ENCODE data around the gene NCLN.
"Not testable (repeated sequence)": the region's sequence is repeated elsewhere in the genome, so short reads cannot be mapped to it uniquely, and the experiment has no call there.

NCLN gene

DNA sequence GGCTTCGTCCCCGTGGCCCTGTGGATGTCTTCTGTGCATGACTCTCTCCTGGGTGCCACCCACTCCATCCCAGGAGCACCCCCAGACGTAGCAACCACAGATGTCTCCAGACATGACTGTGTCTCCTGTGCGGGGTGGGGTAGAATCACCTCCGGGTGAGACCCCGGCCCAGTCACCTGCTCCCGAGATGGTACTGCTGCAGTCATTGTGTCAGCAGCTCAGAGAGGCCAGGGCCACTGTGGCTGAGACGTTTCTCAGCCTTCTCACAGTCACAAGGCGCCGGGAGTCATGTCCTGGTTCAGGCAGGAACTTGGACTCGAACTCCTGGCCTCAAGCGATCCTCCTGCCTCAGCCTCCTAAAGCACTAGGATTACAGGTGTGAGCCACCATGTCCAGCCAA is 16.6 kb downstream of the NCLN start:
- DNase-seq, result no peak

DNA sequence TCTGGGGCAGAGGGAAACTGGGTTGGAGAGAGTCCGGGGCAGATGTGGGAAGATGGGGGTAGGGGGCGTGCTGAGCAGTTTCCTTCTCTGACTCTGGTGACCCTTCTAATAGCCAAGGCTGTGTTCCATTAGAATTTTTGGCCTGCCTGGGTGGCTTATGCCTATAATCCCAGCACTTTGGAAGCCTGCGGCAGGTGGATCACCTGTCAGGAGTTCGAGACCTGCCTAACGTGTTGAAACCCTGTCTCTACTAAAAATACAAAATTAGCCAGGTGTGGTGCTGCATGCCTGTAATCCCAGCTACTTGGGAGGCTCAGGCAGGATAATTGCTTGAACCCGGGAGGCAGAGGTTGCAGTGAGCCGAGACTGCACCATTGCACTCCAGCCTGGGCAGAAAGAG is 17.2 kb downstream of the NCLN start:
- not testable (repeated sequence) for DNase-seq

DNA sequence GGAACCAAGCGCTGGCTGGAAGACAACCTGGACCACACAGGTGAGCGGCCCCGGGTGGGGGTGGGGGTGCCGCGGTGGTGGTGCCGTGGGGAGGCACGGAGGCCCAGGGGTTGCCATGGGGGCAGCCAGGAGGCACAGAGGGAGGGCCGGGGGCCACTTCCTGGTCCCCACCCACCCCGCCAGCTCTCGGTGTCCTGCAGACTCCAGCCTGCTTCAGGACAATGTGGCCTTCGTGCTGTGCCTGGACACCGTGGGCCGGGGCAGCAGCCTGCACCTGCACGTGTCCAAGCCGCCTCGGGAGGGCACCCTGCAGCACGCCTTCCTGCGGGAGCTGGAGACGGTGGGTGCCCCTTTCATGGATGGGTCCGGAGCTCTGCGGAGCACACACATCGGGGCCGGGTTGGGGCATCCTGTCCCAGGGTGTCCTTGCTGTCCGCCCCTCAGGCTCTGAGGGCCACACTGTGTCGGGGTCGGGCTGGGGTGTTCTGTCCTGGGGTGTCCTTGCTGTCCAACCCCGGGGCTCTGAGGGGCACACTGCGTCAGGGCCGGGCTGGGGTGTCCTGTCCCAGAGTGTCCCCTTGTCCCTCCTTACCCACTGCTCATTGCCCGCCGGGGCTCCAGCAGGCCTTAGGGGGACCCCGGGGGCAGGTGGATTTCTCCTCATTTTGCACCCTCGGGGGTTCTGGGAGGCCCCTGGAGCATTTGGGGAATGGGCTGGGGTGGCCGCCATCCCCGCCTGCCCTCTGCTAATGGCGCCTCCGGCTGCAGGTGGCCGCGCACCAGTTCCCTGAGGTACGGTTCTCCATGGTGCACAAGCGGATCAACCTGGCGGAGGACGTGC is 18.3 kb downstream of the NCLN start:
- no peak for DNase-seq

DNA sequence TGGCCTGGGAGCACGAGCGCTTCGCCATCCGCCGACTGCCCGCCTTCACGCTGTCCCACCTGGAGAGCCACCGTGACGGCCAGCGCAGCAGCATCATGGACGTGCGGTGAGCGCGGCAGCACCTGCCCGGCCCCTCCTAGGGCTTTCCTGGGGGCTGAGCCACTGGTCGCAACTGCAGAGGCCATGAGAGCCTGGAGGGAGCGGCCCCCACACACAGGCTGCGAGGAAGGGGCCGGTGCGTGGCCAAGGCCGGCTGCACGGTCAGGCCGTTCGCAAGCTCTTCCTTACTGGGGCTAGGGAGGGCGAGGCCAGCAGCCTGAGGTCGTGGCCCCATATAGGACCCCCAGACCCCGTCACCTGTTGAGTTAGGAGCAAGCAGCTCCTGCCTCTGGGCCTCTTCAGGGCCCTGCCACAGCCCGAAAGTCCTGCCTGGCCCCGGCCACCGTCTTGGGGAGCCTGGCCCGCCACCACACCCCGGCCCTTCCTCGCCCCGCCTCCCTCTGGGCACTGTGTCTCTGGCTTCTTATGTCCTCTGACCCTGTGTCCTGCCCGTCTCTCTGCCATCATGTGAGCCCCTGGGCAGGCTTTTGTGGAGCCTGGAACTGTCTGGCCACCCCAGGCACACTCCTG is 19.0 kb downstream of the NCLN start:
- DNase-seq, result no peak

DNA sequence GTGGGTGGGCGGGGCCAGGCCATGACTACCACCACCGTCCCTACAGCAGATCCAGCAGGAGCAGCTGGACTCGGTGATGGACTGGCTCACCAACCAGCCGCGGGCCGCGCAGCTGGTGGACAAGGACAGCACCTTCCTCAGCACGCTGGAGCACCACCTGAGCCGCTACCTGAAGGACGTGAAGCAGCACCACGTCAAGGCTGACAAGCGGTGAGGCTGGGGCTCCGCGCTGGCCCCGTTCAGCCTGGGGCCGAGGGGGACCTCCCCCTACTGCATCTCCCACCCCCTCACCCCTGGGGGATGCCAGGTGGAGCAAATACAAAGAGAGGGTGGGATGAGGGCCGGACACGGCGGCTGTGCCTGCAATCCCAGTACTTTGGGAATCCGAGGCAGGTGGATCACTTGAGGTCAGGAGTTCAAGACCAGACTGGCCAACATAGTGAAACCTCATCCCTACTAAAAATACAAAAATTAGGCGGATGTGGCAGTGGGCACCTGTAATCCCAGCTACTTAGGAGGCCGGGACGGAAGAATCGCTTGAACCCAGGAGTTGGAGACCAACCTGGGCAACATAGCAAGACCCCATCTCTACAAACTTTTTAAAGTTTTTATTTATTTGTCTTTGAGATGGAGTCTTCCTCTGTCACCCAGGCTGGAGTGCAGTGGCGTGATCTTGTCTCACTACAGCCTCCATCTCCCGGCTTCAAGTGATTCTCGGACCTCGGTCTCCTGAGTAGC is 20.7 kb downstream of the NCLN start:
- no peak for DNase-seq

DNA sequence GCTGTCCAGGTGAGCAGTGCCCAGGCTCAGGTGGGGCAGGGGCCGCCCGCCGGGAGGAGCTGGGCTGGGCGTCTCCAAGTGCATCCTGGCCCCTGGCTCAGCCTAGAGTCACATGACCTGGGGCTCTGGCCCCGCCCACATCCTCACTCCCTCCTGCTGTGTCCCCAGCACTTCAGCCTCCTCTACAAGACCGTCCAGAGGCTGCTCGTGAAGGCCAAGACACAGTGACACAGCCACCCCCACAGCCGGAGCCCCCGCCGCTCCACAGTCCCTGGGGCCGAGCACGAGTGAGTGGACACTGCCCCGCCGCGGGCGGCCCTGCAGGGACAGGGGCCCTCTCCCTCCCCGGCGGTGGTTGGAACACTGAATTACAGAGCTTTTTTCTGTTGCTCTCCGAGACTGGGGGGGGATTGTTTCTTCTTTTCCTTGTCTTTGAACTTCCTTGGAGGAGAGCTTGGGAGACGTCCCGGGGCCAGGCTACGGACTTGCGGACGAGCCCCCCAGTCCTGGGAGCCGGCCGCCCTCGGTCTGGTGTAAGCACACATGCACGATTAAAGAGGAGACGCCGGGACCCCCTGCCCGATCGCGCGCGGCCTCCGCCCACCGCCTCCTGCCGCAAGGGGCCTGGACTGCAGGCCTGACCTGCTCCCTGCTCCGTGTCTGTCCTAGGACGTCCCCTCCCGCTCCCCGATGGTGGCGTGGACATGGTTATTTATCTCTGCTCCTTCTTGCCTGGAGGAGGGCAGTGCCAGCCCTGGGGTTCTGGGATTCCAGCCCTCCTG is 21.9 kb downstream of the NCLN start:
- no peak for DNase-seq

DNA sequence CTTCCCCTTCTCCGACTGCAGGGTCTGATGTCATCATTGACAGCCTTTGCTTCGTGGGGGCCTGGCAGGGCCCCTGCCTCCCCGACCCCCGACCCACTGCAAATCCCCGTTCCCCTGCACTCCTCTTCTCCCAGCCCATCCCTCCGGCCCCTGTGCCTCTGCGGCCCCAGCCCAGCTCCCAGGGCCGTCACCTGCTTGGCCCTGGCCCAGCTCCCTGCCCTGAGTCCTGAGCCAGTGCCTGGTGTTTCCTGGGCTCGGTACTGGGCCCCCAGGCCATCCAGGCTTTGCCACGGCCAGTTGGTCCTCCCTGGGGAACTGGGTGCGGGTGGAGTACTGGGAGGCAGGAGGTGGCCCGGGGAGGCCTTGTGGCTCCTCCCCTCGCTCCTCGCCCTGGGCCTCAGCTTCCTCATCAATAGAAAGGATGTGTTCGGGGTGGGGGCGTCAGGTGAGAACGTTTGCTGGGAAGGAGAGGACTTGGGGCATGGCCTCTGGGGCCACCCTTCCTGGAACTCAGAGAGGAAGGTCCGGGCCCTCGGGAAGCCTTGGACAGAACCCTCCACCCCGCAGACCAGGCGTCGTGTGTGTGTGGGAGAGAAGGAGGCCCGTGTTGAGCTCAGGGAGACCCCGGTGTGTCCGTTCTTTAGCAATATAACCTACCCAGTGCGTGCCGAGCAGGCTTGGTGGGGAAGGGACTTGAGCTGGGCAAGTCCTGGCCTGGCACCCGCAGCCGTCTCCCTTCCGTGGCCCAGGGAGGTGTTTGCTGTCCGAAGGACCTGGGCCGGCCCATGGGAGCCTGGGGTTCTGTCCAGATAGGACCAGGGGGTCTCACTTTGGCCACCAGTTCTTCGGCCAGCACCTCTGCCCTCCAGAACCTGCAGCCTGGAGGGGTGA is 22.8 kb downstream of the NCLN start:
- DNase-seq, result no peak

DNA sequence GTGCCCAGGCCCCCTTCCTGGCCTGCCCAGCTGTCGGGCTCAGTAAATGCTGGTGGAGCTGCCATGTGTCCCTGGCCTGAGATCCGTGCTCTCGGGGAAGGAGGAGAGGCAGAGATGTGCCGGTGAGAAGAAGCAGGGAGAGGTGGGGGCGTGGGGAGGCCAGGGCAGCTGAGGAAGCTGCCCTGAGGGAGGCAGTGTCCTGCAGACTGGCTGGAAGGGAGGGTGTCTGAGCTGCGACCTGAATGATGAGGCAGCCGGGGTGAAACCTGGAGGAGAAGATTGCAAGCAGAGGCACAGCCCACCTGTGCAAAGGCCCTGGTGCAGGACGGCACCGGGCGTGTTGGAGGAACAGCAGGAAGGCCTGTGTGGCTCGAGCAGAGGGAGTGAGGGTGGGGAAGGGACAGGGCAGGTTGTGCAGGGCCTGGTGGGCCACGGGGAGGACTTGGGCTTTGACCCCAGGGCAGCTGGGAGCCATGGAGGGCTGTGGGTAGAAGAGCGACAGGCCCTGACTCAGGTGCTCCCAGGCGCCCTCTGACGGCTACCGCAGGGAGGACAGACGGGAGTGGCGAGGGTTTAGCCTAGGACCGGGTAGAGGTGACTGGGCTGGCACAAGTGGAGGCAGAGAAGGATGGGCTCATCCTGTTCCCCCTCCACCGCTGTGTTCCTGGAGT is 24.8 kb downstream of the NCLN start:
- DNase-seq, result peak; percentile 46

DNA sequence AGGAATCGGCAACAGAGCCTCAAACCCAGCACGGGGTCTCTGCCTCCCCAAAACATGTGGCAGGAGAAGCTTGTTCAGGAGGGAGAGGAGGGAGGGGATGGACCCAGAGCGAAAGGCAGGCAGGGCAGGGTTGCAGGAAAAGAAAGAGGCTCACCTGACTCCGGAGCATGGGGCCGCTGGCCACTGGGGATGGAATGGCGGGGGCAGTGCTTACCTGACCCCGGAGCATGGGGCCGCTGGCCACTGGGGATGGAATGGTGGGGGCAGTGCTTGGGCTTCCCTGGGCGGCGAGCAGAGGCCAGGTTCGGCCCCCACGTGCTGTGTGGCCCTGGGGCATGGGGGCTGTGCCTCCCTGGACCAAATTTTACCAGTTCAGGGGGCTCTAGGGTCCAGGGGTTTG is 25.5 kb downstream of the NCLN start:
- DNase-seq, result no peak

DNA sequence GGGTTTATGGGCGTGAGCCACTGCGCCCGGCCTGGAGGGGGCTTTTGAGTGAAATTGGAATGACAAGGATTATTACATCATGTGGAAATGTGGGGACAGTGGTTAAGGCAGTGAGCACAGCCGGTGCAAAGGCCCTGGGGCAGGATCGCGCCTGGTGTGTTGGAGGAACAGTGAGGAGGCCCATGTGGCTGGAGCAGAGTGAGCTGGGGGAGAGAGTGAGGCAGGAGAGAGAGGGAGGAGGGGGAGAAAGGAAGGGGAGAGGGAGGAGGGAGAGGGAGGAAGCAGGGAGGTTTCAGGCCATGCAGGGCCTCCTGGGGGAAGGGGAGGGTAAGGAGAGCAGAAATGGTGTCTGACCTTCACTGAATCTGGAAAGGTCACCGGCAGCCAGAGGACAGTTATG is 27.4 kb downstream of the NCLN start:
- no peak for DNase-seq

DNA sequence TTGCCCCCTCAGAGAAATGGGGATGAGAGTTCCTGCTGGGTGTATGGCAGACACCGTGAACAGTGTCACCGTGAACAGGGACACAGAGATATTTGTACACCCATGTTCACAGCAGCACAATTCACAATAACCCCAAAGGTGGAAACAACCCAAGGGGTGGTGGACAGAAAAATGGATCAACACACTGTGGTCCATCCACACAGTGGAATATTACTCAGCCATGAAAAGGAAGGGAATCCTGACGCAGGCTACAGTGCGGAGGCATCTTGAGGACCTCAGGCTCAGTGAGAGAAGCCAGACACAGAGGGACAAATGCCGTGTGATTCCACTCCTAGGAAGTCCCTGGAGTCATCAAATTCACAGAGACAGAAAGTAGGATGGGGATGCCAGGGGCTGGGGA is 31.1 kb downstream of the NCLN start:
- no peak for DNase-seq

DNA sequence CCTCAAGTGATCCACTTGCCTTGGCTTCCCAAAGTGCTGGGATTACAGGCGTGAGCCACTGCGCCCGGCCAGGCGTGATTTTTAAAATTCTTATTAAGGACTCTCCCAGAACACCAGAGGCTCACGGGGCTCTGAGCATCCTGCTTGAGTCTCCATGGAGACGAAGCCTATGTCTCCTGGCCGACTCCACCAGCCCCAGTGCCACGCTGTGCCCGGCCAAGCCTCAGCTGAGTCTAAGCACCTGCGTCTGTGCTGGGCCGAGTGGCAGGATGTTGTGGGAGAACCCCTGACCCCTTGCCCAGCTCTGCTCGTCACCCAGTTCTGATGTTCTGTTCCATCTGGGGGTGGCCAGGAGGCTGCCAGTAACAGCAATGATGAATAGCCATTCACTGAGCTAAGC is 34.8 kb downstream of the NCLN start:
- DNase-seq, result no peak

DNA sequence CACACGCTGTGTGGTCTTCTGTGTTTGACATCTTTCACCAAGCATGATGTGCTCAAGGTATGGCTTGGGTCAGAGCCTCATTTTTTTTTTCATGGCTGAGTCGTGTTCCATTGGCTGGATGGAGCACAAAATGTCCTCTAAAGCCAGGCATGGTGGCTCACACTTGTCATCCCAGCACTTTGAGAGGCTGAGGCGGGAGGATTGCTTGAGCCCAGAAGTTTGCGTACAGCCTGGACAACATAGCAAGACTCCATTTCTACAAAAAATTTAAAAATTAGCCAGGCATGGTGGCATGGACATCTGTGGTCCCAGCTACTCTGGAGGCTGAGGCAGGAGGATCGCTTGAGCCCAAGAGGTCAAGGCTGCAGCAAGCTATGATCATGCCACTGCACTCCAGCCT is 35.8 kb downstream of the NCLN start:
- not testable (repeated sequence) for DNase-seq

DNA sequence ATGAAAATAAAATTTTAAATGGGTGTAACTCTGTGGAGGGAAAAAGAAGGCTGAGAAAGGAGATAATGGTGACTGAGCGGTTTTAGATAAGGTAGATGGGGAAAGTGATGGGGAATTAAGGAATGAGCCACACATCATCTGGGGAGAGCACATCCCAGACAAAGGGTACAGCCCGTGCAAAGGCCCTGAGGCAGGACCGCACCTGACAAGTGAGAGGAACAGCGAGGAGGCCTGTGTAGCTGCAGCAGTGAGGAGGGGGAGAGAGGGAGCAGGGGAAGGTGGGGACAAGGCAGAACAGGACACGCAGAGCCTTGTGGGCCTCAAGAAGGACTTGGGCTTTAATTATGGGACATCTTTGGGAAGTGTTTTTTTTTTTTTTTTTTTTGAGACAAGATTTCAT is 37.0 kb downstream of the NCLN start:
- no peak for DNase-seq

DNA sequence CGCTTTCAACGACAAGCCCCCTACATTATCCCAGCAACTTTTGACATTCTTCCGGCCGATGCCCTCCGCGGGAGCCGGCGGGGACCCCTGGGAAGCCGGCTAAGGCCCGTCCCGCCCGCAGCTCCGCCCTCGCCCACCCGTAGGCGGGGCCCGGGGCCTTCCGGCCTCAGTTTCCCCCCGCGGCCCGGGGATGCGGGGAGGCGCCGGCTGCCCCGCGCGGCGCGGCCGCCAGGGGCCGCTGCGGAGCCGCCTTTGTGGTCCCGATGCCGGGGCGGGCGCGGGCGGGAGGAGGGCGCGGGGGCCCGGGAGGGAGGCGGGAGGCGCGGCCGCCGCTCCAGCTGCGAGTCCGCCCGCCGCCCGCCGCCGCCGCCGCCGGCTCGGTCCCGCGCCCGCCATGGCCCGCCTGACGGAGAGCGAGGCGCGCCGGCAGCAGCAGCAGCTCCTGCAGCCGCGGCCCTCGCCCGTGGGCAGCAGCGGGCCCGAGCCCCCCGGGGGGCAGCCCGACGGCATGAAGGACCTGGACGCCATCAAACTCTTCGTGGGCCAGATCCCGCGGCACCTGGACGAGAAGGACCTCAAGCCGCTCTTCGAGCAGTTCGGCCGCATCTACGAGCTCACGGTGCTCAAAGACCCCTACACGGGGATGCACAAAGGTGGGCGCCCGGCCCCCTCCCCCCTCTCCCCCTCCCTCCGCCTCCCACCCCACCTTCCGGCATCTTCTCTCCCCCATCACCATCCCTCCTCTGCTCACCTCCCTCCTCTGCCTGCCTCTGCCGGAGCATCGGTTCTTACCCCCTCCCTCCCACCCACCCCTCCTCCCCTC is 38.8 kb downstream of the NCLN start, which contains the start of gene CELF5:
CELF5 (plus strand) TSS at position 316 of the 823 bp plus-strand sequence; CDS start at position 395, 79 bp downstream.
- peak; percentile 39 for DNase-seq

DNA sequence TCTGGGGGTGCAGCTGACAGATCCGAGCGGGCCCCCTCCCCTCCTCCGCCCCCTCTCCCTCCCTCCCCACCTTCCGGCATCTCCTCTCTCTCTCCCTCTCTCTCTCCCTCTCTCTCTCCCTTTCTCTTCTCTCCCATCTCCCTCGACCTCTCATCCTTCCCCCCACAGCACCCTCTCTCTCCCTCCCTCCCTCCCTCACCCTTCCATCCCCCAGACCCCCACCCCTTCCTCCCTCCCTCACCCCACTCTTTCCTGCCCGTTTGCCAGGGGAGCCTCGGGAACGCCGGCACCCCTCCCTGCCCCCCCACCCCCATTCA is 39.4 kb downstream of the NCLN start:
- no peak for DNase-seq

DNA sequence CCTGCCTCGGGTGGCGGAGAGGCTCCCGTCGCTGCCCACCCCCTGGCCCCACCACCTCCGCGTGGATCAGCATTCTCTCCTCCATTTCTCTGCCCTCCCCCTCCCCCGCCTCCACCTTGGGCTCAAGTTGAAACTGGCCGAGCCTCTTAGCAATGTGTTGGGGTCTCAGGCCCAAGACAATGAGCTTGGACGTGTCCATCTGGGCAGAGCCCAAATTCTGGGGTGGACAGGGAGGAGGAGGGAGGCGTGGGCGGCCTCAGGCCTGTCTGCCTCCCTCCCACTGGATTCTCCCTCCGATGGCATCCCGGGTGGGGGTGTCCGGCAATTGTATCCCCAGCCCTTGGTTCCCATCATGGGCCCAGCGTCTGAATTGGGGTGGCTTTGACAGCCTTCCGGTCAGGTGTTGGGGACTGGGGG is 40.0 kb downstream of the NCLN start:
- DNase-seq, result no peak

DNA sequence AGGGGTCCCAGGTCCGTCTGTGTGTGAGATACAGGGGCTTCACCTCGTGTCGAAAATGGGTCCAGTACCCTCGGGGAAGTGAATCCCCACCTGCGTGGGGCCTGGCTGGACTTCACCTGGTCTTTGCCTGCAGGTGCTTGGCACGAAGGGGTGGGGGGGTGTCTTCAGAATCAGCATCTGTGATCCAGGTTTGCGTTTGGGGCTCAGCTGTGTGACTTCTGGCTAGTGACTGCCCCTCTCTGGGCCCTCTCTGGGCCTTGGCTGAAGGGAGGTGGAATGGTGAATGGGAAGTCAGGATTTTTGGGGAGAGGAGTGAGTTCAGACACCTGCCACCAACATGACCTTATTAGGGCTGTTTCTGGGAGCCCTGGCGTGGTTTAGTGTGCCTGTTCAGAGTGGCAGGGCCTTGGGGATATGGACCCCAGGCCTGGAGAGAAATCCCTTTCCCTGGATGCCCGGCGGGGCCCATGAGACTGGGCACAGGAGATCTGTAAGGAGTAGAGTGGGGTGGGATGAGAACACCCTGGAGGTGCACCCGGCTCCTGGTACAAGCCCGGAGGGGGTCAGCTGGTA is 41.4 kb downstream of the NCLN start:
- no peak for DNase-seq

DNA sequence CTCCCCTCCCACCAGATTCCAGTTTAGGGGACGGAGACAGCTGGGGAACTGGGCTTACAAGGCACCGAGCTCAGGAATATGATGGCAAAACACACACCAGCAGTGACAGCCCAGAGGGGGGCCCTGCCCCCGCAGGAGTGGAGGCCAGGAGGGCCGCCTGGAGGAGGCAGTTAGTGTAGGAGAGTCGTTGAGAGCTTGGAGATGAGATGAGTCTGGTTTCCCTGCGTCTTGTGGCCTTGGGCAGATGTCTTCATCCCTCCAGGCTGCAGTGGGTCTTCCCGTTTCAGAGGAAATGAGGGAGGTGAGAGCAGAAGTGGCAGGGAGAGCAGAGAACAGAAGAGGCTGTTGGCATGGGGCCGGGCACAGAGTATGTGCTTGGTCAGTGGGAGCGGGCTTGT is 43.6 kb downstream of the NCLN start:
- DNase-seq, result no peak

DNA sequence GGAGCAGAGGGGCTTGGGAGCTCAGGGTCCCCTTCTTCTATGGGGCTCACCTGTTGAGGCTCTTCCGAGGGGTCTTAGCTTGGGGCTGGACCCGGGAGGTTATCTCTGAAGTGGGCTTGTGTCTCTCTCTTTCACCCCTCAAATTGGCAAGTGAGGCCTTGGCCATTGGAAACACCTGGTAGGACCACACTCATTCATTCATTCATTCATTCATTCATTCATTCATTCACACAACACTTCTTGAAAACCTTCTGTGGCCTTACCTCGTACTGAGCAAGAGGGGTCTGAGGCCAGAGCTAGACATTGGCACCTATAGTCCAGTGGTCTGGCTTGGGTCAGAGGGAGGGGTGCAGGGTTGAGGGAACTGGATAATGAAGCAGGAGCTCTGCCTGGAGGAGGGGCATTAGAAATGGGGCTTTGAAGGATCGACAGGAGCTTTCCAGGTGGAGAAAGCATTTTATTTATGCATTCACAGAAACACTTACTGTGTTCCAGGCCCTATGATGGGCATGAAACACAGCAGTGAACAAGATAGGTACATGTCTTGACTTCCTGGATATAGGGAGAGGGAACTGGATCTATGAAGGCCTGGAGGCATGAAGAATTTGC is 44.3 kb downstream of the NCLN start:
- DNase-seq, result no peak

All from activated CD4-positive, alpha-beta T cell treated with anti-CD3 and anti-CD28 coated beads for 1 hour (primary cell).